NCI-H146 (cell line): ENCODE measurements around the gene CBLIF.
"Not testable (repeated sequence)": the region's sequence is repeated elsewhere in the genome, so short reads cannot be mapped to it uniquely, and the experiment has no call there.

Experiments
- DNase-seq: peaks from one replicate; lab custom pipeline; 2025; lab: John Stamatoyannopoulos, UW

The CBLIF gene

DNA sequence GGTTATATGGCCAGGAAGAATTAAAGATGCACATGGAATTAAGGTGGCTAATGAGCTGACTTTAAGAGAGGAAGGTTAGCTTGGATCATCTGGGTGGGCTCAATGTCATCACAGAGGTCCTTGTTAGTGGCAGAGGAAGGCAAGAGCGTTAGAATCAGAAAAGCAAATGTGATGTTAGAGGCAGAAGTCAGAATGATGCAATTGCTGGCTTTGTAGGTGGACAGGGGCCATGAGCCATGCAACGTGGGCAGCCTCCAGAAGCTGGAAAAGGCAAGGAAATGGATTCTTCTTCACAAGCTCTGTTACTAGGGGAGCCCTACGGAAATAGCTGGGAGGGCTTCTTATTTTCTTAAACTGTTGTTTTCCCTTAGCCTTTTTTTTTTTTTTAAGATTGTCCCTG is 2.3 kb upstream of the CBLIF start:
- DNase-seq, result no peak

DNA sequence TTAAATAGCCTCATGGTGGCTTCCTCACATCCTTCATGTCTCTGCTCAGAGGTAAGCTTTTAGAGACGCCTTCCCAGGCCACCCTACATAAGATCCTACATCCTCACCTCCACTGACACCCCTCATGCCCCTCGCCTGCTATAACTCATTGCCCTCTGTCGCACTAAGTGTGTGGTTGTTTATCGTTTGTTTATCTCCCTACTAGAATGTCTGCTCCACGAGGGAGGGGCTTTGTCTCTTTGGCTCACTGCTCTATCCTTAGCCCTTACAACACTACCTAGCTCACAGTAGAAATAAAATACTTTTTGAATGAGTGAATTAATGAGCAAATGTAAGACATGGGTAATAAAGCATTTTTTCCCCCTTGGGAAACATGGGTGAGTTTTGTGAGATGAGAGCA is 1.3 kb upstream of the CBLIF start:
- no peak for DNase-seq

DNA sequence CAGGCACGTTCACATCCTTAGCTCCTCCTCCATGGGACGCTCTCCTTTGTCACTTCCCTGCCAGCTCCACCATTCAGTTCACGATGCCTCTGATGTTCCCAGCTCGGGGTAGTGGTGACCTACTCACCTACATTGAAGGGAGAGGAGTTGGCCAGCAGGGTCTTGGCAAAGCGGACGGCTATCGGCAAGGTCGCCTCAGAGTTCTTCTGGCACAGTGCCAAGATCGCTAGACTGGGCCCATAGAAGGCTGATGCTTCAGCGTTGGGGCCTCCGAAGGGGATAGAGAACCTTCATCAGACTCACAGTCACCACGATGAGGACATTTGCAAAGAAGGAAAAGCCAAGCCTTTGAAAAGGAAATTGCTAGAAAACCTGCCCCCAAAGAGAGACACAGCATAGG is 3.0 kb downstream of the CBLIF start:
- no peak for DNase-seq

DNA sequence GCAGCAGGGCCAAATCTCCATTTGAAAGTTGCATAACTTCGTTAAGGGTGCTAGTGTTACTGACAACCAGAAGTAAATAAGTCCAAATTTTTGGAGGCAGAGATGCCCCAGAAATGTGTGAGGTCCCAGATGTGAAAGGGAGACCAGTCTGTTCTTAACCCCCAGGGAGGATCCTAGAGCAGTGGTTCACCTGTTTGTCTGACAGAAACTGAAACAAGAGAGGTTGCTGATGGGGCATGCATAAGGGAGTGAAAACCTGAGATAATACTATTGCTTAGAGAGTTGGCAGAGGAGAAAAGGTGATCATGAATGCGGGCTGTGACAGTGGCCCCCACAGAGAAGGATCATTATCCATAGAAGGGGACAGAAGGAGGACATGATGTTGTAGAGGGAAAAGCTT is 3.8 kb downstream of the CBLIF start:
- DNase-seq, result no peak

DNA sequence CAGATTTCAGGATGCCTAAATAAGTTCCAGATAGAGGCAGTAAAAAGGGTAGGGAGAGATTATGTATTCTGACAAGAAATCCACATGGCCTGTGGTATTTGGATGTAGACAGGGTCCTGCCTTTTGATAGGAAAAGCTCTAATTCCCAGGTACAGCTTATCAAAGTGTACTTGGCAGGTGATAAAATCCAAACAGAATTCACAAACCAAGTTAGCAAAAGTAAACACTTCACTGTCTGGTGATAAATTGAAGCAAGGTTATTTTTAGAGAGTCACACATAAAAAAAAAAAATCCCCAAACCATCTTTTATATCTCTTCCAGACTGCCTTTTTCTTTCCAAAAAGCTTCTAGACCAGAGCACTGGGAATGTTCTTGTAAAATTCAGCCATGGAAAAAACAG is 5.7 kb downstream of the CBLIF start:
- no peak for DNase-seq

DNA sequence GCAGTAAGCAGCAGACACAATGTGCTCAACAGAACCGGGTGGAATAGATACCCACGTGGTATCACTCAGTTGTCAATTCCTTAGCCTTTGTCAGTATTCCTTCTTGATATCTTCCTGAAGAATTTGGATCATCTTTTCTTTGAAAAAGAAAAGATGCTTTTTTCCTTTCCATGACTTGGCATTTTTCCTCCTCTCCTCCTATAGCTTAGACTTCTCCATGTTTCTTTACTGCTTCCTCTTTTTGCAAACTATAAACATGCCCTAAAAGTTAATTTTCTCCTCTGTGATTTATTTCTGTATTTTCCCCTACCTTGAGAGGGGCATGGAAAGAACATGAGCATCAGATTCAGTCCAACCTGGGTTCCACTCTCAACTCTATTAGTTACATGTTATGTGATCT is 11.7 kb downstream of the CBLIF start:
- DNase-seq, result no peak

DNA sequence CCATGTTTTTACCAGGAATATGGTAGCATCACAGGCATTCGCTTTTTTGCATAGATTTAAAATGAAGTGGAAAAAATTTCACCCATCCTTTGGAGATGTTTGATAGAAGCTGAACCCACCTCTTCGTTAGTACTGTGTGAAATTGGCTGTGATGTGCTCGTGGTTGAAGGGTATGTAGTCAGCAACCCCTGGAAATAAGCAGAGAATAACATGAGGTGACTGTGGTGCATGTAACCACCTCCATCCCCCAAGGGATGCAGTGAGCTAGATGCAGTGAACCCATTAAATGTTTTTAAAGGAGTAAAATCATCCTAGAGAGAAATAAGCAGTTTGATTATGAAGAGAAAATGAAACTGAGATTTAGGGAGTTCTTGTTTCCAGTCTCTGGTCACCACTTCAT is 15.9 kb downstream of the CBLIF start:
- no peak for DNase-seq

DNA sequence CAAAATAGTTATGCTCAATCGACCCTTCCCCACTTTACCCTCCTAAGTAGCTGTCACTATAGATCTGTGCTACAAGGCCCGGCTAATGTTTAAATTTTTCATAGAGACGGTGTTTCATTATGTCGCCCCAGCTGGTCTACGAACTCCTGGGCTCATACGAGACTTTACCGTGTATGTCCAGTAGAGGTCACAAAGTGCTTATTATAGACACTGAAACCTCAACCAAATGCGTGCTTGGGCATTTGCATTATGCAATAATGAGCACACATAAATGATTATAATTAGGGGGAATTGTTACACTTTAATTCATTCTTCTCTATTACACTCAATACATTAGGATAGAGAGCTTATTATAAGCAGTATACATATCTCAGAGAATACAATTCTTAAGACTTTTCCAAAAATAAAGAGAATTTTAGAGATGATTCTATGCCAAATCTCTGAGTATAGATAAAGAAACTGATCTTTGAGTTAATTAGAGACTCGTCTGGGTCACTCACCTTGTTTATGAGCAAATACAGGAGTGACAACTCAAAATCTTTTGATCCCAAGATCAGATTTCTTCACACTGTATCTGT is 22.2 kb downstream of the CBLIF start:
- DNase-seq, result peak; percentile 53

DNA sequence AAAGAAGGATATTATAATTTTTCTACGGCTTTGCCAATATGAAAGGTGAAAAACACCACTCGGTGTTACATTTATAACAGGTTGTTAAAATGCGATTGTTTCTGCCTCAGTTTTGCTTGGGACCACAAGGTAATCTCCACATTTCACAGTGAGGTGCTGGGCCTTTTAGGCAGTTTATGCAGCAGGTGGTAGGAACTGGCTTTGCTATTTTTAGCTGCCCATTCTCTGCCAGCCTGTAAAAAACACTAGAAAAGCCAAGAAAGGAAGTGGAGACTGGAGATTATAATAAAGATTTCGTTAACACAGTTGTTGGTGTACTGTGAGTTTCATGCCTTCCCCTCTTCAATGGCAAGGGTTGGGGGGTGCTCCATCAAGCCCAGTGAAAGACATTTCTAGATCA is 26.7 kb downstream of the CBLIF start:
- DNase-seq, result no peak

DNA sequence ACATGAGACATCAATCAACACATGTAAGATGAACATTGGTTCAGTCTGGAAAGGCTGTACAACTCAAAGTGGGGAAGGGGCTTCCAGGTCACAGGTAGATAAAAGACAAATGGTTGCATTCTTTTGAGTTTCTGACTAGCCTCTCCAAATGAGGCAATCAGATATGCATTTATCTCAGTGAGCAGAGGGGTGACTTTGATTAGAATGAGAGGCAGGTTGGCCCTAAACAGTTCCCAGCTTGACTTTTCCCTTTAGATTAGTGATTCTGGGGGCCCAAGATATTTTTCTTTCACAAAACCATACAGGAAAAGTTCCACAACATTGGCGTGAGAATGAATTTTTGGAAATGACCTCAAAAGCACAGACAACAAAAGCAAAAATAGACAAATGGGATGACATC is 28.9 kb downstream of the CBLIF start:
- not testable (repeated sequence) for DNase-seq

DNA sequence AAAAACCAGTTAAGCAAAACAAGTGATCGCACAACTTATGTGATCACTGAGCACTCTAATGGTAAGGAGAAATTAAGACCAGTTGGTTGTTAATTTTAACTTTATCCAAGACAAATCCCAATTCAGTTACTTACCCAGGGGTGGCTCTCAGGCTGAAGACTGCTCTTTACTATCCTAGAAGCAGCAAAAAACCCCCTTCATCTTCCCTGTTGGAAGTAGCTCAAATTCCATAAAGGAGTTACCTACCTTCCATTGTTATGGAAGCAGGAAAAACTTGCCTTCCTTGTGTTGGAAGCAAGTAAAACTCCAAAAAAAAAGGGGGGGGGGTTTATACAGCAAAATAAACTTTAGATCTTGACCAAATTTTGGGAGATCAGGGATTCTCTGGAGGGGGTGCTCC is 29.5 kb downstream of the CBLIF start:
- DNase-seq, result no peak

DNA sequence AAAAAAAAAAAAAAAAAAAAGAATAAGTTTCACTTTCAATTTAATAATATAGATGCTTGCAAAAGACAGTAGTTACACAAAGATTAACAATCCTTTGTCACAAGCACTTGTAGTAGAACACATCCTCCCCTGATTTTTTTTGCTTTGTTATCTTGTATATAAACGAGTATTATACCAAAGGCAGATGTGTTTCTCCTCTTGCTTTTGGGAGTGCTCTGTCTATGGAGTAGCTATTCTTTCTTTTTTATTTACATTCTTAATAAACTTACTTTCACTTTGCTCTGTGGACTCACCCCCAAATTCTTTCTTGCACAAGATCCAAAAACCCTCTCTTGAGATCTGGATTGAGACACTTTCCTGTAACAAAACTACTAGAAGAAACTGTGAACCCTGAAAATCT is 31.3 kb downstream of the CBLIF start:
- no peak for DNase-seq

DNA sequence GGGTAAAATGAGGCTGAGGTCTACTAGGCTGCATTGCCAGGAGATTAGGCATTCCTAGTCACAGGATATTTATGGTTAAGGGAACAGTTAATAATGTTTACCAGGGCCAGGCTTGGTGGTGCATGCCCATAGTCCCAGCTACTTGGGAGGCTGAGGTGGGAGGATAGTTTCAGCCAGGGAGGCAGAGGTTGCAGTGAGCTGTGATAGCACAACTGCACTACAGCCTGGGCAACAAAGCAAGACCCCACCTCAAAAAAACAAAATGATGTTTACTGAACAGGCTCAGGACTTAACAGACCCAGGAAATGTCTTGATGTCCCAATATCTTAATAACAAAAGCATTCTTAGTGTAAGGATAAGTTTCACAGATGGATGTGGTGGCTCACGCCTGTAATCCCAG is 31.9 kb downstream of the CBLIF start:
- DNase-seq, result no peak

DNA sequence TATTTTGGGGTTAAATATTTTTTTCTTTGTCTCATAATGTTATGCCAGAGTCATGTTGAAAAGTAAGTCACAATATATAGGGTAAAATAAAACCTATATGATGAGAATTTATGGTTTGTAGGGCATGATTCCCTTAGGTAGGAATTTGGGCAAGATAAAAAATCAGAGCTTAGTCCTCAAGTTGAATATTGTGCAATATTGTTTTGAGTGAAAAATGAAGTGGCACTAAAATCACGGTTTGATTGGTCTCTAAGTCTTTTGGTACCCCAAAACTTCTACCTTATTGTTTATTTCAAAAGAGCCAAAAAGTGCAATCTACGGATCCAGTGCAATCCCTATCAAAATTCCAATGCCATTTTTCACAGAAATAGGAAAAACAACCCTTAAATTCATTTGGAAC is 33.1 kb downstream of the CBLIF start:
- no peak for DNase-seq

DNA sequence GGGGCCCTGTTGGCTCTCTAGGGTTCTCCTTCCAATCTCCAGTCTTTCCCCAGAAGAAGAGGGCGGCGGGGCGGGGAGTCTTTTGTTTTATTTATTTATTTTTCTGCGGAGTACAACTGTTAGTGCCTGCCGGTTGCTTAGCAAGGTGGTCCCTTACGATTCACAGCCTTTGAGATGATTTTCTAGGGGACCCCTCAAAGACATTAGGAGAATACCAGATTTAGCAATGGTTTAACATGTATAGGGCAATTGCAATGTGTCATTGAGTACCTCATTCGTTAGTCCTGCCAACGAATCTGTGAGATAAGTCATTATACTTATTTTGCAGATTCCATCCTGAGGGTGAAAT is 34.4 kb downstream of the CBLIF start:
- no peak for DNase-seq

DNA sequence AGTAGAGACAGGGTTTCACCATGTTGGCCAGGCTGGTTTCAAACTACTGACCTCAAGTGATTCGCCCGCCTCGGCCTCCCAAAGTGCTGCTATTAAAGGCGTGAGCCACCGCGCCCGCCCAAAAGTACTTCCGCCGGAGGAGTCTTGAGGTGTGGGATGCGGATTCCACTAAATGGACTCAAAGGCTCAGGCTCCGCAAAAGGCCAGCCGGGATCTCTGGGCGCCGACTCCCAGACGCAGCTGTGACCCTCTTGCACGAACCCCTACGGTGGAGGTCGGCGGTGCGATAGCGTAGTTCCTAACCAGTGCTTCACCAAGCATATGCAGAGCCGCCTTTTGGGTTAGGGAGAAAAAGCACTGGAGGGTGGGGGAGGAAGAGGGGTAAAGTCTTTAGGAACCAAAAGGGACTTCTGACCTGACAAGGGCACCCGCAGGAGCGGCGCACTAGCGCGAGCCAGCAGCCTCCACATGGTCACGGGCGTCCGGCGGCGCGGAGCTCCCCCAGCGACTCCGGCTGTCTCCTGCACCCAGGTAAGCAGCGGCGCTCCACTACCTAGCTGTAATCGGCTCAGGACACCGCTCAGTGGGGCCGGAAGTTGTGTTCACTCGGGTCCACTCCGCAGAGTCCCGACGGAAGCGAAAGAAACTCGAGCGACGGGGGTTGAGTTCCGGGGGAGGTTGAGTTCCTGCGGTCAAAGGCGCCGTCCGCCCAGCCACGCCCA is 34.9 kb downstream of the CBLIF start, which contains the start of gene MRPL16:
Gene MRPL16 (minus strand): TSS at position 590 of the 722 bp plus-strand sequence. CDS start 120 bp downstream, at position 470.
- peak; percentile 94 for DNase-seq

DNA sequence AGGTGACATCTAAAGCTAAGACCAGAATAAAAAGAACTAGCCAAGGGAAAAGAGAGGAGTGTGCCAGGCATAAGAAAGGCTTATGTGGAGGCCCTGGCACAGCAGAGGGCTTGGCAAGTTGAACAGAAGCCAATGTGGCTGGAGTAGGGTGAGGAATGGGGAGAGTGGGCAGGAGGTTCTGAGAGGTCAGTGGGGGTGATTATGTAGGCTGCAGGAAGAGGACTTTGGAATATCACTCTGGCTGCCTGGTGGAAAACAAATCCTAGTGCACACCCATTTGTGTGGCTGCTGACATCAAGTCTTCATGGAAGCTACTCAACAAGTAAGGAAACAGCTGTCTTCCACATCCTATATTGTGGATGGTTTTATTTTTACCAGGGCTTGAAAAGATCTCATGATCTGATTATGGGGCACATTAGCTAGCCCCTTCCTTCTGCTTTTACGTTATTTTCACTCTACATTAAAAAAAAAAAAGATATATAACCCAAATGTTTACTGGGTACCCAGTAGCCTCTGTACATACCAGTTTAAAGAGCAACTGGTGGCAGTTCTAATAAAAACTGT is 38.2 kb downstream of the CBLIF start:
- no peak for DNase-seq

DNA sequence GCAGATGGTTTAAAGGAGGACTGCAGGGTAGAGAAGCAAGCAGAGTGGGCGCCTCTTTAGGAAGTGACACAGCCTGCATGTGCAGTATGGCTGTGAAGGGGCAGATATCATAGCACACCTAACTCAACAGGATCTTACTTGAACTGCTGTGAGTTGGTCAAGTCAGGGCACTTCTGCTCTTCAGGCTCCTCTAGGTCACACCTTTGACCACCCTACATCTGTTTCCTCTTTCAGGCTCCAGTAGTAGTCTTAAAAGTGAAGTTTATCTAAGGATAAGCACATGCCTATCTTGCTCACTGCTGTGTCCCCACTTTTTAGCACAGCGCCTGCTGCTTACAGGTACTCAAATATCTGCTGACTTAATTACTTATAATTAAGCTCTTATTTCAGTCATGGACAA is 41.2 kb downstream of the CBLIF start:
- DNase-seq, result no peak

DNA sequence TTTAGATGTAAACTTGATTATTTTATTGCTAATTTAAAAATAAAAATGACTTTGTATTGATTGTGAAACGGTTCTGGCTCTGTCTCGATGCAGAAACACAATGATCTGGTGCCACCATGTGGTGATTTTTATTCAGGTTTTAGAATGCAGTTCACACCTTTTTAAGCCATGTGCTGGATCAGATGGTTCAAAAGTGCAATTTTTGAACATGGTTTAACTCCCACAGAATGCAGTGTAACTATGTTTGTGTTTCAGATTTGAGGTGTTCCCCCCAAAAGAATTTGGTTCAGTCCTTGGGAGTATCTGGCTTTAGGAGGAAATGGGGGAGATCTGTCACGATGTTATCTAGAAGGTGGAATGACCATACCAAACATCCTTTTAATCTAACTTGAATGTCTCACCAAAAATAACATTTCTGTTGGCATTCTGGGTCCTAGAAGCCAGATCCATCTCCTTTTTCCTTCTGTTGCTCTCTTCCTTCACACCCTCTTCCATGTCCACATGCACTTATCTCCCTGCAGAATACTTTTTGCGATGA is 42.6 kb downstream of the CBLIF start:
- peak; percentile 31 for DNase-seq

DNA sequence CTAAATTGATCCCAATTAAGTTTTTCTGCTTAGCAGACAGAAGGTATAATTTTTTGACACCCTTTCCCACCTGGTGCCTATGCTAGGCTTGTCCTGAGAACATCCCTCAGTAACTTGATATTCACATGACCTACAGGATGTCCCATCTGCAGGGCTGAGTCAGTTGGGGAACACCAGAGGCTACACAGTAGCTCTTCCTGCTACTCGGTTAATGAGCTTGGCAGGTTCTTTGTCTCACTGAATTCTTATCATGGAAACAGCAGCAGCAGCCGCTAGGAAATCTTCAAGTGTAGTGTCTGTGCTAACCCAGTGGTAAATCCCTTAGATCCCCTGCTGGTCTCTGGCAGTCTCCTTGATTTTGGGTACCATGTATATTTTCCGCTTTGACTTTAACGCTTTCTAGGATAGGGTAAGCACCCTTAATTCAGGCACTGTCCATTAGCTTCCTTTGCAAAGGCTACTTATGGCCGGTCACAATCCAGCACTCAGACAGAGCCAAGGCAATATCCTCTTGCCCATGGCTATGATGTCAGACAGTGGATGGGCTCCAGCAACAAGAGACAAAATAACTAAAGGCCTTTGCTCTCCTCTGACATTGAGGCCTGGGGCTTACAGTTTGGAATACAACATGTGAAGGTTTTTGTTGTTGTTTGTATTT is 43.2 kb downstream of the CBLIF start:
- no peak for DNase-seq

DNA sequence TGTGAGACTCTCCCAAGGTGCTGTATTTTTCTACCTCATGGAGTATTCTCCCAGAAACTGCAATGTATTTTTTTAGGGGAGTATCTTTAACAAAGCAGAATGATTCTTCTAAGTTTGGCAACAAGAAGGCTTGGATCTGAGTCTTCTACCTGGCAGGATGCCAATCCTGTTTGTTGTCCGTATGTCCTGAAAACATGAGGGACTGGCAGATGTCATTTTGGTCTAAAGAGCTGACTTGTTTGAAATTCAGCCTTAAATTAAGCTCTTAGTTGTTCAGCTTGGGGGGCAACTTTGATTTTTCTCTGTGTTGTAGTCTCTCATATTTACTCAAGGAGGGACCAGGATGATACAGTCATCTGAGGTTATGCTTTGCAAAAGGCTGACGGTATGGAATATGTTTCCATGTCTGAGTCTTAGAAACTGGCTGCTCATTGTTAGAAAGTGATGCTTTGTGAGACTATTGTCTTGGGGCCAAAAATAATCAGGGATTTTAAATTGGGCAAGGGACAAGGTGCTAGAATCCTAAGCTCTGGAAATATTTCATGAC is 44.1 kb downstream of the CBLIF start:
- no peak for DNase-seq

DNA sequence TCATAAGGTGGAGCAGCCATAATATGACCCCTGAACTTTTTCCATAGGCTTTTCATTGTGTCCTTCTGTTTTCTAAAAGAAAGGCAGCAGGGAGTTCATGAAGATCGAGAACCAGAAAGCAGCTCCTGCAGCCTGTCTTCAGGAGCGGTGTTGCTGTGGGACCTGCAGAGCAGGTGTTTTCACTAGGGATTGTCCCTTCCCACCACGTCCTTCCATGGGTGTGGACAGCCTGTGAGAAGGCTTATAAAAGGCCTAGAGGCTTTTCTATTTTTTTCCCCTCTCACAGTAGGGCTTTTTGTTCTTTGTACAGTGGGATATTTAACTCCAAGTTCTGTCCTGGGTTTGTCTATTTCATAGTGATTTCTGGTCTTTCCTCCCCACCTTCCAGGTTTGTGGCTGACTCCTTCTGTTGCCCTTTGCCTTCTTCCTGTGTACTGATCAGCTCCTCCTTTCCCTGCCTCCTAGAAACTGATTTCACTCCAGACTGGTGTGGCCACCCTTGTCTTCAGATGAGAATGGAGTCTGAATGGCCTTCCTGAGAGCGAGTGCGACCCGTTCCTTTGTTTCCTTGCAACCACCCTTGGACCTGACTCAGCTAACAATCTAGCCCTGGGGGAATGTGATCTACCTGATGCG is 44.8 kb downstream of the CBLIF start:
- no peak for DNase-seq
